HG03196 (cell line): ENCODE data around the gene FGFBP2.

ENCODE experiments used
- ATAC-seq: cut with Tn5 transposase; IDR thresholded peaks from one replicate; pipeline ENCODE4 v1.9.1; 2021; ENCODE audit not compliant: unreplicated experiment

Gene FGFBP2

GRCh38 chr4:15963001-15963451, at the start of gene FGFBP2:
Gene FGFBP2 (minus strand): TSS chr4:15963175. CDS start chr4:15963129, 46 bp downstream.
- no peak for ATAC-seq

- no peak for ATAC-seq
These were observed 48.2 kb upstream of the FGFBP2 start for GRCh38 chr4:16011173-16011572.

GRCh38 chr4:16009153-16009552, 46.2 kb upstream of the FGFBP2 start:
- no peak for ATAC-seq

GRCh38 chr4:16007471-16008095, 44.6 kb upstream of the FGFBP2 start:
- no peak for ATAC-seq

GRCh38 chr4:16006771-16007446, 43.9 kb upstream of the FGFBP2 start:
- no peak for ATAC-seq

GRCh38 chr4:16005676-16006075, 42.7 kb upstream of the FGFBP2 start:
- no peak for ATAC-seq

GRCh38 chr4:16001484-16001858, 38.5 kb upstream of the FGFBP2 start:
- ATAC-seq, result peak; percentile 89

GRCh38 chr4:16000708-16001483, 37.9 kb upstream of the FGFBP2 start:
- peak; percentile 19 for ATAC-seq

- no peak for ATAC-seq
These were observed 33.8 kb upstream of the FGFBP2 start for GRCh38 chr4:15996773-15997172.

- no peak for ATAC-seq
These were observed 32.9 kb upstream of the FGFBP2 start for GRCh38 chr4:15995826-15996225.

- no peak for ATAC-seq
These were observed 29.2 kb upstream of the FGFBP2 start for GRCh38 chr4:15992167-15992485.

GRCh38 chr4:15990570-15991285, 27.8 kb upstream of the FGFBP2 start:
- ATAC-seq, result no peak

- ATAC-seq, result no peak
These were observed 26.4 kb upstream of the FGFBP2 start for GRCh38 chr4:15989424-15989823.

GRCh38 chr4:15988222-15988621, 25.2 kb upstream of the FGFBP2 start:
- no peak for ATAC-seq

GRCh38 chr4:15986907-15987306, 23.9 kb upstream of the FGFBP2 start:
- no peak for ATAC-seq

- ATAC-seq, result no peak
These were observed 20.6 kb upstream of the FGFBP2 start for GRCh38 chr4:15983610-15984009.

- no peak for ATAC-seq
These were observed 20.0 kb upstream of the FGFBP2 start for GRCh38 chr4:15982842-15983524.

- no peak for ATAC-seq
These were observed 13.8 kb upstream of the FGFBP2 start for GRCh38 chr4:15976456-15977447.

- no peak for ATAC-seq
These were observed 8.3 kb upstream of the FGFBP2 start for GRCh38 chr4:15971068-15971801.
